HG03060 (cell line): Measurements from ENCODE around the gene LNP1.
"Not testable (repeated sequence)": the region's sequence is repeated elsewhere in the genome, so short reads cannot be mapped to it uniquely, and the experiment has no call there.

Experiments used
- ATAC-seq: cut with Tn5 transposase; IDR thresholded peaks from one replicate; pipeline ENCODE4 v1.9.1; 2021; ENCODE audit warnings: low read depth, moderate number of reproducible peaks; ENCODE audit not compliant: unreplicated experiment

LNP1 gene

GRCh38 chr3:100426067-100426682 lies 24.8 kb downstream of the LNP1 start:
- no peak for ATAC-seq

- ATAC-seq: no peak
Observed at GRCh38 chr3:100427699-100428098, 26.4 kb downstream of the LNP1 start.

- ATAC-seq: no peak
Observed at GRCh38 chr3:100429187-100429716, 27.9 kb downstream of the LNP1 start.

- no peak for ATAC-seq
Observed at GRCh38 chr3:100436951-100437350, 35.6 kb downstream of the LNP1 start.

- no peak for ATAC-seq
Observed at GRCh38 chr3:100437721-100438622, 36.6 kb downstream of the LNP1 start.

- ATAC-seq: no peak
Observed at GRCh38 chr3:100438623-100438974, 37.3 kb downstream of the LNP1 start.

- no peak for ATAC-seq
Observed at GRCh38 chr3:100440895-100441294, 39.6 kb downstream of the LNP1 start.

- ATAC-seq: no peak
Observed at GRCh38 chr3:100443690-100444089, 42.4 kb downstream of the LNP1 start.

- ATAC-seq: not testable (repeated sequence)
Observed at GRCh38 chr3:100447067-100447466, 45.7 kb downstream of the LNP1 start.

GRCh38 chr3:100448079-100448478 lies 46.7 kb downstream of the LNP1 start:
- no peak for ATAC-seq

- ATAC-seq: no peak
Observed at GRCh38 chr3:100449214-100449613, 47.9 kb downstream of the LNP1 start.

GRCh38 chr3:100454677-100455076 lies 53.3 kb downstream of the LNP1 start:
- ATAC-seq: no peak

- ATAC-seq: no peak
Observed at GRCh38 chr3:100455841-100456550, 54.7 kb downstream of the LNP1 start.

- no peak for ATAC-seq
Observed at GRCh38 chr3:100456745-100457144, 55.4 kb downstream of the LNP1 start.

- no peak for ATAC-seq
Observed at GRCh38 chr3:100457811-100458210, 56.5 kb downstream of the LNP1 start.

- no peak for ATAC-seq
Observed at GRCh38 chr3:100458814-100459213, 57.5 kb downstream of the LNP1 start.

- peak; percentile 70 for ATAC-seq
Observed at GRCh38 chr3:100463002-100463401, 61.7 kb downstream of the LNP1 start.

GRCh38 chr3:100463646-100464155 lies 62.4 kb downstream of the LNP1 start:
- ATAC-seq: no peak

GRCh38 chr3:100465892-100466777 lies 64.8 kb downstream of the LNP1 start:
- no peak for ATAC-seq

GRCh38 chr3:100467133-100467532 lies 65.8 kb downstream of the LNP1 start:
- no peak for ATAC-seq
